HepG2 (cell line): ENCODE results near the gene MC1R. TPM values are rescaled to one million over a fixed set of nuclear protein-coding genes. Genes with fewer than 3 reads are reported as not detected.
A peak's percentile ranks its signal among the peaks of the same experiment; 100 is the strongest.

Source experiments
- HNF4G ChIP-seq, 2 experiments: sonication (generic) in 1 of 2; formaldehyde crosslinking in 1 of 2; IDR thresholded peaks; 2 replicates each; pipeline versions ENCODE4 v1.4.0 to v1.6.1; 2011 to 2020; ENCODE audit warnings: borderline replicate concordance in 2 of 2, low read depth in 2 of 2, mild to moderate bottlenecking in 2 of 2, low read length in 1 of 2, missing genetic modification reagents in 1 of 2, moderate library complexity in 1 of 2
- KDM5A ChIP-seq: fragments of 200-600 bp; sonication (generic); IDR thresholded peaks from 2 replicates; pipeline ENCODE4 v1.7.0; 2018; ENCODE audit warnings: antibody characterized with exemption, mild to moderate bottlenecking, low read length, borderline replicate concordance
- KMT2A ChIP-seq: sonication (generic); formaldehyde crosslinking; IDR thresholded peaks from 2 replicates; pipeline ENCODE4 v1.4.0; 2020; ENCODE audit warnings: missing genetic modification reagents
- LCORL ChIP-seq, 2 experiments: fragments of 450-650 bp in 1 of 2; sonication (generic) in 1 of 2; formaldehyde crosslinking in 1 of 2; IDR thresholded peaks; 2 replicates each; pipeline versions ENCODE4 v1.5.0 to v1.6.1; 2017 to 2020; ENCODE audit warnings: antibody characterized with exemption in 1 of 2, missing genetic modification reagents in 1 of 2
- MAFF ChIP-seq: IDR thresholded peaks from 2 replicates; pipeline ENCODE4 v1.6.1; 2011; ENCODE audit warnings: low read depth, low read length, improper control_type of control experiment
- MBNL3 ChIP-seq: fragments of 250-450 bp; sonication (Bioruptor Pico); conservative IDR thresholded peaks from 2 replicates; pipeline ENCODE4 v1.8.0; 2022; ENCODE audit warnings: mild to moderate bottlenecking, inconsistent platforms
- NR3C1 ChIP-seq: sonication (generic); formaldehyde crosslinking; IDR thresholded peaks from 2 replicates; pipeline ENCODE4 v1.4.0; 2020; ENCODE audit warnings: missing genetic modification reagents
- POLR2G ChIP-seq: fragments of 200-400 bp; formaldehyde crosslinking; IDR thresholded peaks from 2 replicates; pipeline ENCODE4 v1.6.1; 2018; ENCODE audit warnings: mild to moderate bottlenecking, low read depth, low read length, moderate library complexity
- ZNF256 ChIP-seq: sonication (generic); formaldehyde crosslinking; conservative IDR thresholded peaks from 2 replicates; pipeline ENCODE4 v1.4.0; 2020; ENCODE audit warnings: missing genetic modification reagents
- ZNF761 ChIP-seq: sonication (generic); formaldehyde crosslinking; conservative IDR thresholded peaks from 2 replicates; pipeline ENCODE4 v1.4.0; 2020; ENCODE audit warnings: mild to moderate bottlenecking, missing genetic modification reagents
- ZSCAN29 ChIP-seq: sonication (generic); formaldehyde crosslinking; conservative IDR thresholded peaks from 2 replicates; pipeline ENCODE4 v1.4.0; 2020; ENCODE audit warnings: mild to moderate bottlenecking, missing genetic modification reagents
- polyA plus RNA-seq, 8 experiments: library from polyadenylated mRNA; depleted of rRNA in 3 of 8; stranded (reverse) in 7 of 8; unstranded in 1 of 8; fragments of >200 nt; fragmentation: Illumina TruSeq in 4 of 8; extraction: Trizol in 4 of 8; gene quantifications; 2 replicates each; pipeline versions ENCODE4 v1.2.1 to v1.2.3, GENCODE V29; 2011 to 2016; ENCODE audit warnings: low read depth in 4 of 8, missing spikeins in 1 of 8, mixed read lengths in 1 of 8; ENCODE audit not compliant: insufficient read depth in 1 of 8
- total RNA-seq, 5 experiments: library from RNA; depleted of rRNA; stranded (reverse); fragments of >200 nt; fragmentation: Illumina TruSeq; extraction: Trizol; gene quantifications; 2 replicates each; pipeline ENCODE4 v1.2.3, GENCODE V29; 2016; ENCODE audit warnings: low read depth in 1 of 5
- TF ChIP-seq, protein P1 (sequence below), 2 experiments: sonication (generic) in 1 of 2; formaldehyde crosslinking in 1 of 2; IDR thresholded peaks; 2 replicates each; pipeline versions ENCODE4 v1.6.1 to v1.9.0; 2014 to 2022; ENCODE audit warnings: antibody characterized with exemption in 1 of 2, borderline replicate concordance in 1 of 2, inconsistent platforms in 1 of 2, low read depth in 1 of 2, missing genetic modification reagents in 1 of 2
- TF ChIP-seq, protein P2 (sequence below): fragments of 450-650 bp; IDR thresholded peaks from 2 replicates; pipeline ENCODE4 v1.6.1; 2017; ENCODE audit warnings: mild to moderate bottlenecking
- TF ChIP-seq, protein P3 (sequence below): fragments of 450-650 bp; IDR thresholded peaks from 2 replicates; pipeline ENCODE4 v1.6.1; 2016
- TF ChIP-seq, protein P4 (sequence below): sonication (generic); formaldehyde crosslinking; IDR thresholded peaks from 2 replicates; pipeline ENCODE4 v1.4.0; 2020; ENCODE audit warnings: missing genetic modification reagents, borderline replicate concordance

The MC1R gene
- total and polyA plus RNA-seq, 2 of the 13 experiments (the other 11 are each of a cell fraction or from before 2014, with no cell fraction given), result 9.1 to 14.8 TPM

DNA sequence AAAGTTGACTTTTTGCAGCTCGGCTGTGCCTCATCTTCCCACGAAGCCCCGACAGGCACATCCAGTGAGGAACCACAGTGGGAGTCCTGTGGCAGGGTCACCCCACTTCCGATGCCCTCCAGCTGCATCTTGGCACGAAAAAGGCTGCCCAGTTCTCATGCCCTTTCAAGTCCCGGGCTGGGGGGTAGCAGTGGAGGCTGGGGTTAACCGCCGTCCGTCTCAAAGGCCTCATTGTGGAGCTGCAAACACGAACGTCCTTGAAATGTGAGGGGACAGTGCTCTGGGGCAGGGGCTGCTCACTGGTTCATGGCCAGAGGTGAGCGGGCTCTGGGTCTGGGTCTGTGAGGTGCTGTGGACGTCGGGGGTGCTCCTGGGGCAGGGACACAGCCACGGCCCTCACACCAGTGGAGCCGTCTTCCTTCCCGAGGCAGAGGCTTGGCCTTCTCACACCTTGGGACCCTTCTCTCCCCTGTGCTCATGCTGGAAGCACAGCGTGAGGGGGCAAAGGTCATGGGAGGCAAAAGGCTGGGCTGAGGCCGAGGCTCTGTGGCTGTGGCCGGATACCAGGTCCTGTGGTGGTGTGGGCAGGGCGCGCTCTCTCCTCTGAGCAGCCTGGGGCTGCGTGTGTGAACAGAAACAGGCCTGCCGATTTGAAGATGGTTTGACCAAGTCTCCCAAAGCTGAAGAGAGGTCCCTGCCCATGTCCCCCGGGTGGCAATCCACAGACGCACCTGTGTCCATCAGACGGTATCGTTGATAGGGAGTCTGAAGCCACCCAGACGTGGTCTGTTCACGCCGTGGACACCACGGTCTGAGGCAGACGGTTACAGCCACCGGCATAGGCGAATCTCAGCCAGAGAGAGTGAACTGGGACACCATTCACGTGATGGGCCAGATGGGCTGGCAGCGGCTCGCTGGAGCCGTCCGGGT is 3.1 kb upstream of the MC1R start (continued):
- TF ChIP-seq KDM5A (no peak), ZNF761 (peak; percentile 95), MBNL3 (CRISPR knock-in tag) (no peak), ZNF256 (CRISPR knock-in tag) (peak; percentile 84; the same call in 1 of the 2 replicates), LCORL (IDR thresholded peaks at IDR 0.05) (no peak), LCORL (CRISPR knock-in tag; IDR thresholded peaks at IDR 0.05) (peak; percentile 94; the same call in 1 of the 2 replicates), NR3C1 (CRISPR knock-in tag) (no peak), POLR2G (peak; percentile 78), KMT2A (CRISPR knock-in tag) (peak; percentile 58; the same call in 1 of the 2 replicates), ZSCAN29 (CRISPR knock-in tag) (peak; percentile 82; the same call in 1 of the 2 replicates), MAFF (no peak), HNF4G (IDR thresholded peaks at IDR 0.05; ENCODE audit: borderline replicate concordance, low read depth, low read length) (peak; percentile 74), HNF4G (CRISPR knock-in tag; IDR thresholded peaks at IDR 0.05; ENCODE audit: borderline replicate concordance, low read depth) (peak; percentile 95)
- TF ChIP-seq, protein P1, sequence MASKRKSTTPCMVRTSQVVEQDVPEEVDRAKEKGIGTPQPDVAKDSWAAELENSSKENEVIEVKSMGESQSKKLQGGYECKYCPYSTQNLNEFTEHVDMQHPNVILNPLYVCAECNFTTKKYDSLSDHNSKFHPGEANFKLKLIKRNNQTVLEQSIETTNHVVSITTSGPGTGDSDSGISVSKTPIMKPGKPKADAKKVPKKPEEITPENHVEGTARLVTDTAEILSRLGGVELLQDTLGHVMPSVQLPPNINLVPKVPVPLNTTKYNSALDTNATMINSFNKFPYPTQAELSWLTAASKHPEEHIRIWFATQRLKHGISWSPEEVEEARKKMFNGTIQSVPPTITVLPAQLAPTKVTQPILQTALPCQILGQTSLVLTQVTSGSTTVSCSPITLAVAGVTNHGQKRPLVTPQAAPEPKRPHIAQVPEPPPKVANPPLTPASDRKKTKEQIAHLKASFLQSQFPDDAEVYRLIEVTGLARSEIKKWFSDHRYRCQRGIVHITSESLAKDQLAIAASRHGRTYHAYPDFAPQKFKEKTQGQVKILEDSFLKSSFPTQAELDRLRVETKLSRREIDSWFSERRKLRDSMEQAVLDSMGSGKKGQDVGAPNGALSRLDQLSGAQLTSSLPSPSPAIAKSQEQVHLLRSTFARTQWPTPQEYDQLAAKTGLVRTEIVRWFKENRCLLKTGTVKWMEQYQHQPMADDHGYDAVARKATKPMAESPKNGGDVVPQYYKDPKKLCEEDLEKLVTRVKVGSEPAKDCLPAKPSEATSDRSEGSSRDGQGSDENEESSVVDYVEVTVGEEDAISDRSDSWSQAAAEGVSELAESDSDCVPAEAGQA (IDR thresholded peaks at IDR 0.05; ENCODE audit: low read depth), result no peak
- TF ChIP-seq, protein P1 (CRISPR knock-in tag; IDR thresholded peaks at IDR 0.05; ENCODE audit: borderline replicate concordance), result no peak
- TF ChIP-seq, protein P2, sequence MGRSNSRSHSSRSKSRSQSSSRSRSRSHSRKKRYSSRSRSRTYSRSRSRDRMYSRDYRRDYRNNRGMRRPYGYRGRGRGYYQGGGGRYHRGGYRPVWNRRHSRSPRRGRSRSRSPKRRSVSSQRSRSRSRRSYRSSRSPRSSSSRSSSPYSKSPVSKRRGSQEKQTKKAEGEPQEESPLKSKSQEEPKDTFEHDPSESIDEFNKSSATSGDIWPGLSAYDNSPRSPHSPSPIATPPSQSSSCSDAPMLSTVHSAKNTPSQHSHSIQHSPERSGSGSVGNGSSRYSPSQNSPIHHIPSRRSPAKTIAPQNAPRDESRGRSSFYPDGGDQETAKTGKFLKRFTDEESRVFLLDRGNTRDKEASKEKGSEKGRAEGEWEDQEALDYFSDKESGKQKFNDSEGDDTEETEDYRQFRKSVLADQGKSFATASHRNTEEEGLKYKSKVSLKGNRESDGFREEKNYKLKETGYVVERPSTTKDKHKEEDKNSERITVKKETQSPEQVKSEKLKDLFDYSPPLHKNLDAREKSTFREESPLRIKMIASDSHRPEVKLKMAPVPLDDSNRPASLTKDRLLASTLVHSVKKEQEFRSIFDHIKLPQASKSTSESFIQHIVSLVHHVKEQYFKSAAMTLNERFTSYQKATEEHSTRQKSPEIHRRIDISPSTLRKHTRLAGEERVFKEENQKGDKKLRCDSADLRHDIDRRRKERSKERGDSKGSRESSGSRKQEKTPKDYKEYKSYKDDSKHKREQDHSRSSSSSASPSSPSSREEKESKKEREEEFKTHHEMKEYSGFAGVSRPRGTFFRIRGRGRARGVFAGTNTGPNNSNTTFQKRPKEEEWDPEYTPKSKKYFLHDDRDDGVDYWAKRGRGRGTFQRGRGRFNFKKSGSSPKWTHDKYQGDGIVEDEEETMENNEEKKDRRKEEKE, result no peak
- TF ChIP-seq, protein P3, sequence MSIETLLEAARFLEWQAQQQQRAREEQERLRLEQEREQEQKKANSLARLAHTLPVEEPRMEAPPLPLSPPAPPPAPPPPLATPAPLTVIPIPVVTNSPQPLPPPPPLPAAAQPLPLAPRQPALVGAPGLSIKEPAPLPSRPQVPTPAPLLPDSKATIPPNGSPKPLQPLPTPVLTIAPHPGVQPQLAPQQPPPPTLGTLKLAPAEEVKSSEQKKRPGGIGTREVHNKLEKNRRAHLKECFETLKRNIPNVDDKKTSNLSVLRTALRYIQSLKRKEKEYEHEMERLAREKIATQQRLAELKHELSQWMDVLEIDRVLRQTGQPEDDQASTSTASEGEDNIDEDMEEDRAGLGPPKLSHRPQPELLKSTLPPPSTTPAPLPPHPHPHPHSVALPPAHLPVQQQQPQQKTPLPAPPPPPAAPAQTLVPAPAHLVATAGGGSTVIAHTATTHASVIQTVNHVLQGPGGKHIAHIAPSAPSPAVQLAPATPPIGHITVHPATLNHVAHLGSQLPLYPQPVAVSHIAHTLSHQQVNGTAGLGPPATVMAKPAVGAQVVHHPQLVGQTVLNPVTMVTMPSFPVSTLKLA, result no peak
- TF ChIP-seq, protein P4, sequence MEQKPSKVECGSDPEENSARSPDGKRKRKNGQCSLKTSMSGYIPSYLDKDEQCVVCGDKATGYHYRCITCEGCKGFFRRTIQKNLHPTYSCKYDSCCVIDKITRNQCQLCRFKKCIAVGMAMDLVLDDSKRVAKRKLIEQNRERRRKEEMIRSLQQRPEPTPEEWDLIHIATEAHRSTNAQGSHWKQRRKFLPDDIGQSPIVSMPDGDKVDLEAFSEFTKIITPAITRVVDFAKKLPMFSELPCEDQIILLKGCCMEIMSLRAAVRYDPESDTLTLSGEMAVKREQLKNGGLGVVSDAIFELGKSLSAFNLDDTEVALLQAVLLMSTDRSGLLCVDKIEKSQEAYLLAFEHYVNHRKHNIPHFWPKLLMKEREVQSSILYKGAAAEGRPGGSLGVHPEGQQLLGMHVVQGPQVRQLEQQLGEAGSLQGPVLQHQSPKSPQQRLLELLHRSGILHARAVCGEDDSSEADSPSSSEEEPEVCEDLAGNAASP (CRISPR knock-in tag), result no peak; the same call in none of the 2 replicates
